Right lung (tissue), 5 donors: ENCODE results near the gene MST1. TPM values are rescaled to one million over a fixed set of nuclear protein-coding genes. Genes with fewer than 3 reads are reported as not detected.

Experiments used
- DNase-seq, 2 donors: peaks; one replicate each; pipeline ENCODE4 v3.0.0-alpha.2; 2013
- polyA plus RNA-seq, 5 donors: library from polyadenylated mRNA; unstranded; fragments of 120-200 nt; gene quantifications; one replicate each; pipeline versions ENCODE4 v1.2.1 to v1.2.3, GENCODE V29; 2013; ENCODE audit warnings: inconsistent platforms in 1 of 5, low replicate concordance in 1 of 5; ENCODE audit not compliant: insufficient read length in 5 of 5, insufficient read depth in 1 of 5

MST1 gene
- polyA plus RNA-seq, 5 donors = 21.3 to 54.2 (median 40.5) TPM

GRCh38 chr3:49636883-49637609 is 52.2 kb downstream of the MST1 start:
- DNase-seq = no peak

DNA sequence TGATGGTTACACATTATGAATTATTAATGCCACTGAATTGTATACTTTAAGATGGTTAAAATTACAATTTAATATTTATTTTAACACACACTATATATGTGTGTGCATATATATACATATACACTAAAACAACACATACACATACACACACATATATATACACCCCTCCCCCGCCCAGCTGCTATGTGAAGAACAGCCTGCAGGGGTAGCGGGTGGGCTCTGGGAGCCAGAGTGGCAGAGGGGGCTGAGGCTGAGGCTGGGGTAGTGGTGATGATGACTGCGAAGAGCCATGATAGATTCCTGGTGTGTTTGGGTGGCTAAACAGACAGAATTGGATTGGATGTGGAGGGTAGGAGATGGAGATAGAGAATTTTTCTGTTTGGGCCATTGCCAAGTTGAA is 54.5 kb downstream of the MST1 start:
- DNase-seq = no peak

Other genes with a start within 250 kb of the MST1 start
- gene DAG1, start 219.2 kb downstream of the MST1 start, polyA plus RNA-seq = 10 to 100 TPM; 43.0 to 62.1 (median 50.1) TPM
- under 1 TPM; 0.73 to 0.97 (median 0.81) TPM for gene BSN, start 135.0 kb downstream of the MST1 start, polyA plus RNA-seq
- 100 to 1,000 TPM in 1 of 5 donors, 10 to 100 TPM in 4; 87.1 to 116 (median 90.4) TPM for gene APEH, start 15.1 kb downstream of the MST1 start, polyA plus RNA-seq
- 10 to 100 TPM; 25.9 to 33.5 (median 27.4) TPM for gene RNF123, start 83 bp upstream of the MST1 start, polyA plus RNA-seq
- 1 to 10 TPM in 4 of 5 donors, under 1 TPM in 1; 0.66 to 2.6 (median 1.9) TPM for gene AMIGO3, start 30.2 kb upstream of the MST1 start, polyA plus RNA-seq
- 10 to 100 TPM in 4 of 5 donors, 1 to 10 TPM in 1; 9.2 to 21.5 (median 12.3) TPM for gene GMPPB, start 34.5 kb upstream of the MST1 start, polyA plus RNA-seq
- 10 to 100 TPM; 37.1 to 50.3 (median 44.5) TPM for gene IP6K1, start 97.1 kb upstream of the MST1 start, polyA plus RNA-seq
- 1 to 10 TPM in 4 of 5 donors, under 1 TPM in 1; 0.73 to 5.8 (median 4.5) TPM for gene CDHR4, start 110.4 kb upstream of the MST1 start, polyA plus RNA-seq
- 10 to 100 TPM; 10.6 to 25.0 (median 15.6) TPM for gene INKA1, start 113.8 kb upstream of the MST1 start, polyA plus RNA-seq
- 10 to 100 TPM; 62.5 to 90.7 (median 78.2) TPM for gene UBA7, start 124.5 kb upstream of the MST1 start, polyA plus RNA-seq
- 10 to 100 TPM in 3 of 5 donors, 1 to 10 TPM in 2; 9.8 to 16.0 (median 12.6) TPM for gene TRAIP, start 167.1 kb upstream of the MST1 start, polyA plus RNA-seq
- gene CAMKV, start 180.4 kb upstream of the MST1 start, polyA plus RNA-seq = under 1 TPM in 2 of 5 donors, not detected in 3; 0.06 to 0.09 TPM
- 1 to 10 TPM; 4.0 to 9.2 (median 7.0) TPM for gene MST1R, start 214.4 kb upstream of the MST1 start, polyA plus RNA-seq
- 10 to 100 TPM in 4 of 5 donors, 1 to 10 TPM in 1; 9.5 to 17.8 (median 12.0) TPM for gene MON1A, start 240.3 kb upstream of the MST1 start, polyA plus RNA-seq